WI38 (cell line): ENCODE data around the gene NTRK2.

Source experiments
- H3K4me3 ChIP-seq: 2 replicates; pipeline ENCODE4 v1.5.1; 2011; ENCODE audit warnings: low read depth, mild to moderate bottlenecking, control low read depth, low read length
- TF ChIP-seq, protein P1 (sequence below): IDR thresholded peaks from 2 replicates; pipeline ENCODE4 v1.5.1; 2012; ENCODE audit warnings: low read depth, mild to moderate bottlenecking, control low read depth, low read length

Gene NTRK2

GRCh38 chr9:84867186-84867585 is 197.7 kb downstream of the NTRK2 start:
- TF ChIP-seq, protein P1, sequence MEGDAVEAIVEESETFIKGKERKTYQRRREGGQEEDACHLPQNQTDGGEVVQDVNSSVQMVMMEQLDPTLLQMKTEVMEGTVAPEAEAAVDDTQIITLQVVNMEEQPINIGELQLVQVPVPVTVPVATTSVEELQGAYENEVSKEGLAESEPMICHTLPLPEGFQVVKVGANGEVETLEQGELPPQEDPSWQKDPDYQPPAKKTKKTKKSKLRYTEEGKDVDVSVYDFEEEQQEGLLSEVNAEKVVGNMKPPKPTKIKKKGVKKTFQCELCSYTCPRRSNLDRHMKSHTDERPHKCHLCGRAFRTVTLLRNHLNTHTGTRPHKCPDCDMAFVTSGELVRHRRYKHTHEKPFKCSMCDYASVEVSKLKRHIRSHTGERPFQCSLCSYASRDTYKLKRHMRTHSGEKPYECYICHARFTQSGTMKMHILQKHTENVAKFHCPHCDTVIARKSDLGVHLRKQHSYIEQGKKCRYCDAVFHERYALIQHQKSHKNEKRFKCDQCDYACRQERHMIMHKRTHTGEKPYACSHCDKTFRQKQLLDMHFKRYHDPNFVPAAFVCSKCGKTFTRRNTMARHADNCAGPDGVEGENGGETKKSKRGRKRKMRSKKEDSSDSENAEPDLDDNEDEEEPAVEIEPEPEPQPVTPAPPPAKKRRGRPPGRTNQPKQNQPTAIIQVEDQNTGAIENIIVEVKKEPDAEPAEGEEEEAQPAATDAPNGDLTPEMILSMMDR: no peak
- H3K4me3 ChIP-seq: no peak overlapping the region

GRCh38 chr9:84869091-84869490 is 199.6 kb downstream of the NTRK2 start:
- TF ChIP-seq, protein P1: no peak
- no peak overlapping the region for H3K4me3 ChIP-seq

GRCh38 chr9:84871983-84872382 is 202.5 kb downstream of the NTRK2 start:
- TF ChIP-seq, protein P1: no peak

DNA sequence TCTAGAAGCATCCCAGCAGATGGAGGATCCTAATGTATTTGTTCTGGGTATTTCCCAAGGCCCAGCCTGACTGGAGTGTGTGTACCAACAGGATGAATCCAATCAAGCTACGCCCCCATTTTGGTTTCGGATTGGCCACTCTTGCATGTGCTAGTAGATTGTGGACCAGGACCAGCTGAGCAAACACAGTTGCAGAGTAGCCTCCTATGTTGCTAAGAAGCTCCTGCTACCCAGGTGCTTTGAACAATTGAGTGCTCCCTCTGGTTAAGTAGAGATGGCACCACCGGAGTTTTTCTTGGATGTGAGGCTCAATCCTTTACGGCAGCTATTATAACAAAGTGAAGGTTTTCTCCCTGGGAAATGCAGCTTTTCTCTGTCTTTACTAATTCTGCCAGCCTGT is 204.5 kb downstream of the NTRK2 start:
- TF ChIP-seq, protein P1: no peak

More at GRCh38 chr9:84871983-84872382, 202.5 kb downstream of the NTRK2 start:
- H3K4me3 ChIP-seq: no peak overlapping the region

DNA sequence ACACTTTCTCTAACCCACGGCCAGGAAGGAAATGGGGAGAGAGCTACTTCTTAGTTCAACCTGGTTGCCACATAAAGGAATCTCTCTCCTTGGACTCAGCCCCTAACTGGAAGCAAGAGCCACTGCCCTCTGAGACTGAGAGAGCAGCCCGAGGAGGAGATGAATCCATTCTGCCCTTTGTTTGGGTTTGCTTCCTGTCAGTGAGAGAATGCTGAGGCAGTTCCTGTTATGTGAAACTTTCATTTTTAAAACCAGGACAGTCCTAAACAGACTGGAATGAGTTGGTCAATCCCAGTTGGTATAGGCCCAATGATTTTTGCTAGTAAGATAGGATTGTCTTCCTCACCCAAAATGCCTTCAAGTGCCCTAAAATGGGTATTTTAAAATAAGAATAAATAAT is 205.1 kb downstream of the NTRK2 start:
- no peak overlapping the region for H3K4me3 ChIP-seq
- TF ChIP-seq, protein P1: no peak

More for the DNA sequence above, 204.5 kb downstream of the NTRK2 start:
- H3K4me3 ChIP-seq: no peak overlapping the region

DNA sequence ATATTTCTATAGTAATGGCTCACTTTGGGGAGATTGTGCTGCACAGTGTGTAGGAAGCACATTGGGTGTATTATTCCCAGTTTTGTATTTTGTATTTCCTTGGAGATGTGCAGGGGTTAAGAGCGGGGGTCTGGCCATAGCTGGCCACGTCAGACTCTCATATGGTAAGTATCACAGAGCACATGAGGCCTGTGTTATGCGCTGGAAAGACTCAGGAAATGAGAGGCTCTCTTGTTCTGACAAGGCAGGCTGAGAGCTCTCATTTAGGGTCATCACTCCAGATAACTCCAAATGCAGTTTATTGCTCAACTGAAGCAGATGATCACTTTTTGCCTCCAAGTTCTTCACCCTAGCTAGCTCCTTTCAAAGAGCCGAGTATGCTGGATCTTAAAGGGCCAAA is 205.7 kb downstream of the NTRK2 start:
- H3K4me3 ChIP-seq: no peak overlapping the region
- TF ChIP-seq, protein P1: no peak

DNA sequence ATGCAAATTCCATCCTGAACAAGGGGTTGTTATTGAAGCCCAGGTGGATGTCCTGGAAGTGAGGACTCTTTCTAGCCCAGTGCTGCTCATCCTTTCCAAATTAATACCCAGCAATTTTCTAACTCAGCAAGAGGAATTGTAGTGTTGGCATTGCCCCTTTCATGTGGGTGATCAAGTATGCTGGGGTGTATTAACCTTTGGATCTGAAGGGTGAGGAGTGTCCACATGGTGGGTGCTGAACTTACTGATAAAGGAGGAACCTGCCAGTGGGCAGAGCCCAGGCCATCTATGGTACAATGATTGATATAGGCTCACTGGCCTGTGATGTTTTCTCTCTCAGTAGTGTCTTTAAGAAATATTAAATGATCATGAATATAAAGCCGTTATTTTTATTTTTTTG is 210.1 kb downstream of the NTRK2 start:
- TF ChIP-seq, protein P1: no peak

More for the DNA sequence above, 210.1 kb downstream of the NTRK2 start:
- H3K4me3 ChIP-seq: no peak overlapping the region
